GM18951 (cell line): ENCODE measurements around the gene SLC66A3.

Experiments
- POLR2A ChIP-seq: IDR thresholded peaks from 4 replicates; pipeline ENCODE4 v1.6.1; 2011; ENCODE audit warnings: mild to moderate bottlenecking; ENCODE audit not compliant: insufficient read length, insufficient read depth; ENCODE audit errors: extremely low read depth
- in situ Hi-C: fragments of 300-500 bp; cut with MboI; formaldehyde crosslinking; loops from one replicate; pipeline ENCODE4 v1.12.0; 2022; ENCODE audit warnings: low sequenced_read_pairs, mixed read lengths, inconsistent platforms; ENCODE audit not compliant: unreplicated experiment

Gene SLC66A3

DNA sequence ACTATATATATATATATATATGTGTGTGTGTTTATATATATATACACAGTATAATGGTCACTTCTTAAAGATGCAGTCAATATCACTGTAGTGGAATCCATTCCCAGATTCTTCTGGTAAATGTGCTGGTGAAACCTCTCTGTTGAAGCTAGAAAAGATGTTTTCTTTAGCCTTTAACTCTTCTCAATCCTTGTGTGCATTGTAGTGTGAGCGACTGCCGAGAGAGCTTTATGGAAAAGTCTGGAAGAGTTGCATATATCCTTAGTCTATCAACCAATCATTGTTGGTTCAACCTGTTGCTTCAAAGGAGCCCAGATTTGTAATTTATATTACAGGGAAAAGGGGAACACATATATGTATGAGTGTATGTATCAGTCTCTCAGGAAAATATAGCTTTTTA lies 27.7 kb downstream of the SLC66A3 start:
- in situ Hi-C loops, result no loop called here
- no peak for TF ChIP-seq POLR2A

DNA sequence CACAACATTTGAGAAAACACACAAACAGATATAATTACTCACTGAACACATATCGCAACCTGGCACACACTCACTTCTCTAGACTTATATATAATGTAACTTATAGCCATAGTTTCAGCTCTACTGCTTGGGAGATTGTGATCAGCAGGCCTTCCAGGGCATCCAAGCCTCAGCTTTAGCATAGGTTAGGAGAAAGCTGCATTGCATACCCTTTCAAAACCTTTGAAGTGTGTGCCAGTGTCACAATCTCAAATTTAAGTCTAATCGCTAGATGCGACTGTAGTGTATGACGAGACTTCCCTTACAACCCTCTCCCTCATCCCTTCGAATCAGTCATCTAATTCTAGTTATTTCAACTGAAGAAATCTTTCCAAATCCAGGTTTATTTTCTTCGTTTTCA lies 30.9 kb downstream of the SLC66A3 start:
- no peak for TF ChIP-seq POLR2A

DNA sequence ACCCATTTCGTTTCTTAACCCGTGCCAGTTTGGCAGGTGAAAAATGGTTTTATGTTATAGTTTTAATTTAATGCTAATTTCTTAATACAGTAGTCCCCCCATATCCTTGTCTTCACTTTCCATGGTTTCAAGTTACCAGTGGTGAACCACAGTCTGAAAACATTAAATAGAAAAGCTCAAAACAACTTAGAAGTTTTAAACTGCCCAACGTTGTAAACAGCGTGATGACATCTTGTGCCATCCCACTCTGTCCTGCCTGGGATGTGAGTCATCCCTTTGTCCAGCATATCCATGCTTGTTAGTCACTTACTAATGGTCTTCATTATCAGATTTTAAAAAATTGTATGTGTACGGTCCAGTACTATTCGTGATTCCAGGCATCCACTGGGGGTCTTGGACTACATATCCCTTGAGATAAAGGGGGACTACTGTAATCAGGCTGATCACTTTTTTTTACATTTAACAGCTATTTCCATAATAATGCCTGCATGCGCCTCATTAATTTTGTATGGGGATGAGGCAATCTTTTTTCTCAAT lies 31.9 kb downstream of the SLC66A3 start:
- in situ Hi-C loops, result no loop called here
- TF ChIP-seq POLR2A, result no peak

More for the DNA sequence above, 30.9 kb downstream of the SLC66A3 start:
- in situ Hi-C loops, result no loop called here

DNA sequence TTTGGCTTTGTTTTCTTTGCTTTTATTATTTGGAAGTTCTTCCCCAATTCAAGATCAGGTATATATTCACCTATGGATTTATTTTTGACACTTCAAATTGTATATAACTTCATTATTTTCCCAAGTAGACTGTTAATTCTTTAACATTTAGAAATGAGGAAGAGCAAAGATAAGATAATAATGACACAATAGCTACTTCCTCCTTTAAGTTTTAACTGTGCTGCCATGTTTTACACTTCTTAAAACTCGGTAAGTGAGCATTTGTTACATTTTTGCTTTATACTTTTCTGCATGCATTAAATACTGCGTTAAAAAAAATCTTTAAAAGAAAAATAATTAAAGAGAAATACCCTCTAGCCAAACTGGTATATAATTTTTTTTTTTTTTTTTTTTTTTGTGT lies 32.5 kb downstream of the SLC66A3 start:
- in situ Hi-C loops, result no loop called here
- TF ChIP-seq POLR2A, result no peak

- in situ Hi-C loops, result no loop called here
These were observed 41.0 kb downstream of the SLC66A3 start for GRCh38 chr2:11196246-11196645.

GRCh38 chr2:11200651-11201050 lies 45.4 kb downstream of the SLC66A3 start:
- in situ Hi-C loops, result no loop called here
- no peak for TF ChIP-seq POLR2A

More at GRCh38 chr2:11196246-11196645, 41.0 kb downstream of the SLC66A3 start:
- TF ChIP-seq POLR2A, result no peak

GRCh38 chr2:11201969-11202368 lies 46.7 kb downstream of the SLC66A3 start:
- in situ Hi-C loops, result no loop called here
- no peak for TF ChIP-seq POLR2A

- in situ Hi-C loops, result no loop called here
- no peak for TF ChIP-seq POLR2A
These were observed 48.2 kb downstream of the SLC66A3 start for GRCh38 chr2:11203480-11203879.

- TF ChIP-seq POLR2A, result no peak
- in situ Hi-C loops, result no loop called here
These were observed 52.8 kb downstream of the SLC66A3 start for GRCh38 chr2:11208083-11208482.

DNA sequence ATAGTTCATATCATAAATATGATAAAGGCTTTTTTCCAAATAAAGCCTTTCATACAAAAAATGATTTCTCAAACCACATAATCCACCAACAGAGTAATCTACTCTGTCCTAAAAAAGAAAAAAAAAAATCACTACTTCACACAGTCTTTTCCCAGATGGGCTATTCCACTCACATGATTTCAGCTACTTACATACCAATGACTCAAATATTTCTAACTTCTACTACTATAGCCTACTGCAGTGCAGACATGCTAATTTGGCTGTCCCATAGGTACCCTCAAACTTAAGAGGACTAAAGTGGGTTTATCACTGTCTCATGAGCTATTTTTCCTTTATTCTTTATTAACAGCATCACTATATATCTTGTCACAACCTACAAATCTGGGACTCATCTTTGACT lies 57.4 kb downstream of the SLC66A3 start:
- no peak for TF ChIP-seq POLR2A
- in situ Hi-C loops, result no loop called here

DNA sequence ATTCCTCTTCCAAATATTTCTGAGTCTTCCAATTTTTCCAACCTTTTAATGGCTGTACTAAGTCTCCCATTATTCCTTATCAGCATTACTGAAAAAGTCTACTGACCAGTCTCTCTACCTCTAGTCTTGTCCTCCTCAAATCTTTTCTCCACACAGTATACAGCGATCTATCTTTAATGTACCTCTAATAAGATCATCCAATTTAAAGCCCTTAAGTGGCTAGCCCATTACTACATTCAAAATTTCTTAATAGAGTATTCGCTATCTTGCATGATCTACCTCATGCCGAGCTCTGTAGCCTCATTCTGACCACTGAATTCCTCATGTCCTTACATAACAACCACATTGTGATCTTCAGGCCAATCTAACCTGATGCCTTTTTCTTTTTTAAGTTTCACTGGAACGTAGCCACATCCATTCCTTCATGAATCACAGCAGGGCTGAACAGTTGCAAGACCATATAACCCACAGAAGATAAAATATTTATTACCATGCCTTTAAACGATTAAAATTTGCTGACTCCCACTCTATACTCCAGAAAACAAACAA lies 57.9 kb downstream of the SLC66A3 start:
- no peak for TF ChIP-seq POLR2A
- in situ Hi-C loops, result no loop called here

- in situ Hi-C loops, result no loop called here
- TF ChIP-seq POLR2A, result no peak
These were observed 58.7 kb downstream of the SLC66A3 start for GRCh38 chr2:11213975-11214374.

- in situ Hi-C loops, result no loop called here
- no peak for TF ChIP-seq POLR2A
These were observed 59.5 kb downstream of the SLC66A3 start for GRCh38 chr2:11214770-11215169.

GRCh38 chr2:11215407-11215806 lies 60.1 kb downstream of the SLC66A3 start:
- TF ChIP-seq POLR2A, result no peak
- in situ Hi-C loops, result no loop called here

DNA sequence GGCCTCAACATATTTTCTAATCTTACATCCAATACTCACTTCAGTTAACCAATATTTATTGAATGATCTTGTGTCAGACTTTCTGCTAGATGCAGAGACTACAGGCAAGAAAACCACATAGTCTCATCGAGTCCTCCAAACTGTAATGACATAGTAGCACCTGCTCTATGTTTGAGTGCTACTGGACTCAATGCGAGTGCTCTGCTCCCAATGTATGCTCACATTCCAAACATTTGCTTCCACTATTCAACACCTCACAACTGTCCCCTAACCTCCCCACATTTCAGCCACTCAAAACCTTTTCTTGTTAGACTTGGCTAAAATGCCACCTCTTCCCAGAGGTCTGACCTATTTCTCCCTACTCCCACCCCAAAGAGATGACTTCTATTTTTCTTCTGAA lies 65.2 kb downstream of the SLC66A3 start:
- no peak for TF ChIP-seq POLR2A
- in situ Hi-C loops, result no loop called here
